A673 (cell line): ENCODE measurements around the gene TSPO. TPM values are rescaled to one million over a fixed set of nuclear protein-coding genes. Genes with fewer than 3 reads are reported as not detected.

ENCODE experiments used
- BruUV-seq: library from RNA; stranded (reverse); fragments of 400-500 nt; replicated peaks from 2 replicates; lab custom pipeline; 2021; lab: Mats Ljungman, UMichigan
- CTCF ChIA-PET: fragments of 300-600 bp; sonication (Branson Sonifier 250); formaldehyde crosslinking; loops from one replicate; lab custom pipeline; 2022; ENCODE audit warnings: antibody characterized with exemption; lab: Charles Lee
- POLR2A ChIA-PET: fragments of 300-600 bp; sonication (Branson Sonifier 250); formaldehyde crosslinking; loops from one replicate; lab custom pipeline; 2022; ENCODE audit warnings: antibody characterized with exemption; ENCODE audit not compliant: low non-redundant PET; lab: Charles Lee
- DNase-seq: peaks from one replicate; pipeline ENCODE4 v3.0.0-alpha.2; 2015; ENCODE audit warnings: low spot score
- H3K27ac ChIP-seq: fragments of 200-600 bp; sonication (generic); 2 replicates; pipeline ENCODE4 v1.5.1; 2016; ENCODE audit warnings: mixed run types, low read depth, mild to moderate bottlenecking, mixed read lengths, antibody characterized with exemption, low read length; ENCODE audit not compliant: poor library complexity, severe bottlenecking
- H3K27me3 ChIP-seq: fragments of 200-600 bp; sonication (generic); replicated peaks from 2 replicates; pipeline ENCODE4 v1.6.1; 2017; ENCODE audit warnings: mixed run types, low read depth, mild to moderate bottlenecking, mixed read lengths, antibody characterized with exemption, low read length; ENCODE audit not compliant: insufficient read depth, poor library complexity
- H3K36me3 ChIP-seq: fragments of 200-600 bp; sonication (generic); 2 replicates; pipeline ENCODE4 v1.6.1; 2016; ENCODE audit warnings: mixed run types, mild to moderate bottlenecking, mixed read lengths, antibody characterized with exemption, low read length; ENCODE audit not compliant: insufficient read depth, poor library complexity, severe bottlenecking
- H3K4me1 ChIP-seq: fragments of 200-600 bp; sonication (generic); 2 replicates; pipeline ENCODE4 v1.6.1; 2017; ENCODE audit warnings: mixed run types, mild to moderate bottlenecking, mixed read lengths, antibody characterized with exemption, low read length; ENCODE audit not compliant: insufficient read depth, poor library complexity, severe bottlenecking
- H3K4me3 ChIP-seq: fragments of 200-600 bp; sonication (generic); 2 replicates; pipeline ENCODE4 v1.5.1; 2016; ENCODE audit warnings: low read depth, mixed run types, mild to moderate bottlenecking, mixed read lengths, low read length; ENCODE audit not compliant: poor library complexity, severe bottlenecking
- H3K9me3 ChIP-seq: fragments of 200-600 bp; sonication (generic); 2 replicates; pipeline ENCODE4 v1.6.1; 2016; ENCODE audit warnings: mixed run types, low read depth, mild to moderate bottlenecking, mixed read lengths, antibody characterized with exemption, low read length; ENCODE audit not compliant: poor library complexity, severe bottlenecking
- CTCF ChIP-seq: fragments of 300-800, 200-600 bp; sonication (generic); conservative IDR thresholded peaks from 2 replicates; pipeline ENCODE4 v1.5.1; 2017; ENCODE audit warnings: low read depth, mild to moderate bottlenecking, antibody characterized with exemption, low read length, moderate library complexity, mixed read lengths
- EZH2 ChIP-seq: fragments of 200-600 bp; sonication (generic); IDR thresholded peaks from 2 replicates; pipeline ENCODE4 v1.6.1; 2017; ENCODE audit warnings: borderline replicate concordance, low read depth, mild to moderate bottlenecking, mixed read lengths, antibody characterized with exemption, low read length; ENCODE audit not compliant: poor library complexity, severe bottlenecking
- intact Hi-C: fragments of 100-400 bp; cut with micrococcal nuclease; formaldehyde crosslinking; loops from one replicate; pipeline ENCODE4 v1.10.0; 2022; ENCODE audit not compliant: unreplicated experiment
- total RNA-seq: library from RNA; stranded (reverse); gene quantifications from 2 replicates; pipeline ENCODE4 v1.2.3, GENCODE V29; 2021

Gene TSPO
- total RNA-seq, 1 experiment from 2014 or later = 105 TPM

GRCh38 chr22:43158778-43159483 lies 7.6 kb downstream of the TSPO start:
- ChIA-PET CTCF (no interaction called here), POLR2A (no interaction called here)
- Histone ChIP-seq H3K27ac (no peak overlapping the region), H3K4me3 (no peak overlapping the region), H3K4me1 (no peaks in the 10 kb centered on the region), H3K27me3 (no peaks in the 10 kb centered on the region), H3K9me3 (no peaks in the 10 kb centered on the region), H3K36me3 (peaks cover 6% of the 10 kb centered on the region)
- no peak for DNase-seq
- TF ChIP-seq CTCF (no peak), EZH2 (no peak)
- intact Hi-C loops = no loop called here
- no TSS peak for BruUV-seq

GRCh38 chr22:43159484-43160178 lies 8.3 kb downstream of the TSPO start:
- no peak overlapping the region for H3K4me3 ChIP-seq
- no TSS peak for BruUV-seq
- no peaks in the 10 kb centered on the region for H3K9me3 ChIP-seq
- DNase-seq = peak; percentile 66
- ChIA-PET POLR2A (no interaction called here), CTCF (no interaction called here)
- intact Hi-C loops = no loop called here
- no peak for TF ChIP-seq EZH2
- peak; percentile 57 for TF ChIP-seq CTCF
- H3K36me3 ChIP-seq = peaks cover 6% of the 10 kb centered on the region
- H3K4me1 ChIP-seq = no peaks in the 10 kb centered on the region
- H3K27me3 ChIP-seq = no peaks in the 10 kb centered on the region
- no peak overlapping the region for H3K27ac ChIP-seq

DNA sequence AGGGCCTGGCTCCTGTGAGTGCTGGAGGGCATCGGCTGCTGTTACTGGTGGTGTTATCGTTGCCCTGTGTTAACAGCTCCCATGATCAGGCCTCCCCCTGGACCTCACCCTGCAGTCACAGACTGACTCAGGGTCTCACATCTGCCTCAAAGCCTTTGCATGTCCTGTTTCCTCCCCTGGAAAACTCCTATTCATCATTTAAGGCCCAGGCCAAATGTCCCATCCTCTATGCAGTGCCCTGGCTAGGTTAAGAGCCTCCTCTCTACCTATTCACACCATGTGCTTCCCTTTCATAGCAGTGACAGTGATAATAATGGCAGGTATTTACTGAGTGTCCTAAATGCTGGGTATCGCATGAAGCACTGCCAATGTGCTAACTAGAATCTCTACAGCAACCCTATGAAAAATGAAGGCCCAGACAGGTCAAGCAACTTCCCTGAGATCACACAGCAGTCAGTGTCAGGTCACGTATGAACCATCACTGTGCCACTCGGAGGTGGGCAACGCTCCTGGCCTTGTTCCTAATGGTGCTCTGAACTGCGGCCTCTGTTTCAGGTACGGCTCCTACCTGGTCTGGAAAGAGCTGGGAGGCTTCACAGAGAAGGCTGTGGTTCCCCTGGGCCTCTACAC lies 9.3 kb downstream of the TSPO start:
- peaks cover 6% of the 10 kb centered on the region for H3K36me3 ChIP-seq
- POLR2A ChIA-PET = no interaction called here
- no peaks in the 10 kb centered on the region for H3K4me1 ChIP-seq
- intact Hi-C loops = no loop called here
- CTCF ChIA-PET = no interaction called here
- H3K4me3 ChIP-seq = no peak overlapping the region
- no TSS peak for BruUV-seq
- no peaks in the 10 kb centered on the region for H3K27me3 ChIP-seq
- no peak overlapping the region for H3K27ac ChIP-seq
- no peaks in the 10 kb centered on the region for H3K9me3 ChIP-seq
- TF ChIP-seq EZH2 (no peak), CTCF (no peak)
- DNase-seq = no peak
